ENCODE data around the gene ATXN2. TPM values are rescaled to one million over a fixed set of nuclear protein-coding genes. Genes with fewer than 3 reads are reported as not detected.
A peak's percentile ranks its signal among the peaks of the same experiment; 100 is the strongest.

Gene ATXN2
- total RNA-seq, 3 donors from 2014 or later = 36.6 to 66.2 (median 64.0) TPM

GRCh38 chr12:111455448-111456320, 143.4 kb downstream of the ATXN2 start:
- DNase-seq (ENCODE audit: low spot score in 2 of 2) = peak in 1 of 2 donors; percentile 5
- Histone ChIP-seq H3K9me3 (no peaks in the 10 kb centered on the region), H3K4me1 (no peaks in the 10 kb centered on the region), H3K27ac (peak overlapping the region in 1 of 2 donors; percentile 16), H3K27me3 (no peaks in the 10 kb centered on the region), H3K36me3 (peaks cover 9% of the 10 kb centered on the region), H3K4me3 (no peak overlapping the region)
- intact Hi-C loops (cut with DNase I; ENCODE audit: low total_unique reads) = no loop called here
- no peak for TF ChIP-seq POLR2AphosphoS5 (IDR thresholded peaks at IDR 0.05)
- TF ChIP-seq POLR2A (IDR thresholded peaks at IDR 0.05) = no peak
- TF ChIP-seq CTCF (IDR thresholded peaks at IDR 0.05) = no peak

GRCh38 chr12:111454716-111455447, 144.2 kb downstream of the ATXN2 start:
- H3K27ac ChIP-seq = peak overlapping the region in 1 of 2 donors; percentile 16
- H3K4me1 ChIP-seq = no peaks in the 10 kb centered on the region
- no peak overlapping the region for H3K4me3 ChIP-seq
- H3K9me3 ChIP-seq = no peaks in the 10 kb centered on the region
- peaks cover 9% of the 10 kb centered on the region for H3K36me3 ChIP-seq
- intact Hi-C loops (cut with DNase I; ENCODE audit: low total_unique reads) = no loop called here
- H3K27me3 ChIP-seq = no peaks in the 10 kb centered on the region
- no peak for DNase-seq (ENCODE audit: low spot score in 2 of 2)
- TF ChIP-seq CTCF (IDR thresholded peaks at IDR 0.05) (no peak), POLR2A (IDR thresholded peaks at IDR 0.05) (no peak), POLR2AphosphoS5 (IDR thresholded peaks at IDR 0.05) (no peak)

- no peak for DNase-seq (ENCODE audit: low spot score in 2 of 2)
- Histone ChIP-seq H3K4me3 (no peak overlapping the region), H3K9me3 (no peaks in the 10 kb centered on the region), H3K27ac (no peak overlapping the region), H3K36me3 (peaks cover 9% of the 10 kb centered on the region), H3K4me1 (no peaks in the 10 kb centered on the region), H3K27me3 (no peaks in the 10 kb centered on the region)
- no peak for TF ChIP-seq POLR2A (IDR thresholded peaks at IDR 0.05)
- no peak for TF ChIP-seq POLR2AphosphoS5 (IDR thresholded peaks at IDR 0.05)
- no peak for TF ChIP-seq CTCF (IDR thresholded peaks at IDR 0.05)
- intact Hi-C loops (cut with DNase I; ENCODE audit: low total_unique reads) = no loop called here
Observed at GRCh38 chr12:111454311-111454710, 144.8 kb downstream of the ATXN2 start.

- DNase-seq (ENCODE audit: low spot score in 2 of 2) = peak in 1 of 2 donors; percentile 13
- Histone ChIP-seq H3K4me1 (no peaks in the 10 kb centered on the region), H3K27me3 (no peaks in the 10 kb centered on the region), H3K9me3 (no peaks in the 10 kb centered on the region), H3K4me3 (no peak overlapping the region), H3K27ac (no peak overlapping the region), H3K36me3 (peaks cover 9% of the 10 kb centered on the region)
- intact Hi-C loops (cut with DNase I; ENCODE audit: low total_unique reads) = no loop called here
- TF ChIP-seq POLR2A (IDR thresholded peaks at IDR 0.05) (no peak), CTCF (IDR thresholded peaks at IDR 0.05) (no peak), POLR2AphosphoS5 (IDR thresholded peaks at IDR 0.05) (no peak)
Observed at GRCh38 chr12:111453071-111453989, 145.8 kb downstream of the ATXN2 start.

Data from breast epithelium (tissue), 4 donors.